T-helper 2 cell treated with Interferon-gamma antibody and Interleukin-4, amounts not matched to agents 5 μg/mL and 100 μg/mL, for 36 hours (primary cell): ENCODE results near the gene RUNX1.

Experiments
- DNase-seq: peaks from one replicate; pipeline ENCODE4 v3.0.0; 2021; ENCODE audit warnings: low spot score
- H3K27ac Mint-ChIP-seq: one replicate; pipeline ENCODE4 v1.8.0; 2021; ENCODE audit warnings: mild to moderate bottlenecking, mixed read lengths
- H3K27me3 Mint-ChIP-seq: one replicate; pipeline ENCODE4 v1.8.0; 2021; ENCODE audit warnings: low read depth, mixed read lengths
- H3K36me3 Mint-ChIP-seq: one replicate; pipeline ENCODE4 v1.8.0; 2021; ENCODE audit warnings: low read depth, mixed read lengths
- H3K4me1 Mint-ChIP-seq: one replicate; pipeline ENCODE4 v1.8.0; 2021; ENCODE audit warnings: low read depth, mixed read lengths
- H3K4me3 Mint-ChIP-seq: one replicate; pipeline ENCODE4 v1.8.0; 2022; ENCODE audit warnings: mild to moderate bottlenecking, moderate library complexity, mixed read lengths
- H3K9me3 Mint-ChIP-seq: one replicate; pipeline ENCODE4 v1.8.0; 2021; ENCODE audit warnings: mixed read lengths

RUNX1 gene

DNA sequence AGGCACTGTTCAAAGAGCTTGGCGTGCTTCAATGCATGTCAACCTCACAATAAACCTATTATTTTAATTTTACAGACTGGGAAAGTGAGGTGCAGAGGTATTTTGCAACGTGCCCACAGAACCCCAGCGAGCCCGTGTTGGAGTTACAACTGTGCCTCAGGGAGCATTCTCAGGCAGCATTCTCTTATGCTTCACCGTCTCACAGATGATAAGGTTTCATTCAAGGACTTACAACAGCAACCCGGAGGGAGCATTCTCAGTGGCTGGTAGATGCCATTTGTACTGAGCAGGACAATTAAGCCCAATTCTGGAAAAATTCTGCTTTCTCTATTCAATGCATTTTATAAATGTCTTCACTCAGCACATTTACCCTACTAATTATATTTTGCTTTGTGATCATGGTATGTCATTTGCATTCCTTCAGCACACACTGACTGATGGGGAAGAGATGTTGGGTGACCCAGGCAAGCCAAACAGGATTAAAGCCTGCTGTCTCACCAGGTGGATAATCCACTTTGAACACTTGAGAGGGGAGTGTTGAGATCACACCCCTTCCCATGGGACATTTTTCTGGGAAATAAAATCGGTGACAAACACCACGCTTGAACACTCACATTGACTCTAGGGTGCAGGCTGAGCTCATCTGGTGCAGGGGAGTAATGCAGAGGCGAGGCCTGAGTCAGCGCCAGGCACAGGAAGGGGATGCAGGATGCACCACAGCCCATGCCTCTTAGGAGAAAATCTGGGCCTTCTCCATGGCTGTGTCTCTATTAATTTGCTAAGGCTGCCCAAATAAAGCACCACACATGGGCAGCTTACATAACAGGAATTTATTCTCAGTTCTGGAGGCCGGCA lies 266.4 kb downstream of the RUNX1 start:
- Mint-ChIP-seq H3K9me3 (peaks cover 9% of the 10 kb centered on the region), H3K4me3 (no peak overlapping the region), H3K27me3 (no peaks in the 10 kb centered on the region), H3K27ac (no peak overlapping the region), H3K4me1 (peaks cover 1% of the 10 kb centered on the region), H3K36me3 (no peaks in the 10 kb centered on the region)
- DNase-seq, result no peak

- peaks cover 9% of the 10 kb centered on the region for H3K9me3 Mint-ChIP-seq
- H3K27me3 Mint-ChIP-seq, result peaks cover 2% of the 10 kb centered on the region
- no peak overlapping the region for H3K4me3 Mint-ChIP-seq
- DNase-seq, result no peak
- no peak overlapping the region for H3K27ac Mint-ChIP-seq
- peaks cover 1% of the 10 kb centered on the region for H3K4me1 Mint-ChIP-seq
- no peaks in the 10 kb centered on the region for H3K36me3 Mint-ChIP-seq
Observed at GRCh38 chr21:34781526-34781925, 267.6 kb downstream of the RUNX1 start.

DNA sequence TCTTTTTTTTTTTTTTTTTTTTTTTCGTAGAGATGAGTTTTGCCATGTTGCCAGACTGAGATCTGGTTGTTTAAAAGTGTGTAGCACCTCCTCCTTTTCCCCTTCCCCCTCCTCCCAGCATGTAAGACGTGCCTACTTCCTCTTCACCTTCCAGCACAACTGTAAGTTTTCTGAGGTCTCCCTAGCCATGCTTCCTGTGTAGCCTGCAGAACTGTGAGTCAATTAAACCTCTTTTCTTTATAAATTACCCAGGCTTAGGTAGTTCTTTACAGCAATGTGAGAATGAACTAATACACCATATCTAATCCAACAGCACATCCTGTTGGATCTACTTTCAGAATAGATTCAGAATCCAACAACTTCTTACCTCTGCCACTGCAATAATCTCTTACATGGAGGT lies 269.2 kb downstream of the RUNX1 start:
- Mint-ChIP-seq H3K4me3 (no peak overlapping the region), H3K27ac (no peak overlapping the region)

DNA sequence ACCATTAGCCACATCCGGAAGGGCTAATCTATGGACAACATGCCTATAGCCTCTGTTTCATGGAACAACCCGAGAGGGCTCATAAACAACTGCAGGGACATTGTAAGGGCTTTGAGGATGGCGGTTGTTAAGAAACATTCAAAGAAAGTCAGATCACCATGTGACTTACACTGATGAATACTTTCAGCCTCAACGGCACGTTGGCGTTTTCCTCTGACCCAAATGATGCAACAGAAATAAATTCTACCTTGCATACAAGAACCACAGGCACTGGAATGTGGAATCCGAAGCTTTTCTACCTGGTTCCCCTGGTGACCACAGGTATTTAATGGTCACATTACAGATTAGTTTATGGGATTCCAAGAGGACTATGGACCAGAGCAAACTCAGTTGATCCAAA lies 273.3 kb downstream of the RUNX1 start:
- H3K27ac Mint-ChIP-seq, result no peak overlapping the region
- peaks cover 36% of the 10 kb centered on the region for H3K27me3 Mint-ChIP-seq
- DNase-seq, result no peak
- no peak overlapping the region for H3K4me3 Mint-ChIP-seq
- peaks cover 9% of the 10 kb centered on the region for H3K9me3 Mint-ChIP-seq
- no peaks in the 10 kb centered on the region for H3K4me1 Mint-ChIP-seq
- no peaks in the 10 kb centered on the region for H3K36me3 Mint-ChIP-seq

More for the DNA sequence above, 269.2 kb downstream of the RUNX1 start:
- Mint-ChIP-seq H3K36me3 (no peaks in the 10 kb centered on the region), H3K4me1 (no peaks in the 10 kb centered on the region), H3K27me3 (peaks cover 9% of the 10 kb centered on the region), H3K9me3 (peaks cover 9% of the 10 kb centered on the region)
- no peak for DNase-seq

DNA sequence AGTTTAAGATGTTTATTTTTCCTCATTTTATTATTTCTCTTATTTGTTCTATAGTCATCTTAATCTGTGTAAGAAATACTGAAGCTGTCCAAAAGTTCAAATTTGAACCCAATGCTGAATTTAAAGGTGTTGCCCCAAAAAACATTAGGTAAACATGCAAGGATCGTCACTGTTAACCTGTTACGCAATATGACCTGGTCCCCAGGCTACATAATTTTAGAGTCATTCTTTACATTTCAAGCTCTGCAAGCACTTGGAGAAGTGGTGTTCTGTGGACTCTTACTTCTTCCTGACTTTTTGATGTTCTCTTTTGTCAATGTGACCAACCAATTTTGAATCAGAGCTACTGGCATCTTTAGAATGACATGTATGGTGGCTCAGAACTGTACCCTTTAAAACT lies 274.4 kb downstream of the RUNX1 start:
- Mint-ChIP-seq H3K27ac (no peak overlapping the region), H3K9me3 (no peaks in the 10 kb centered on the region), H3K27me3 (peaks cover 41% of the 10 kb centered on the region), H3K4me1 (no peaks in the 10 kb centered on the region), H3K36me3 (no peaks in the 10 kb centered on the region), H3K4me3 (no peak overlapping the region)
- DNase-seq, result no peak

- H3K27ac Mint-ChIP-seq, result no peak overlapping the region
- no peaks in the 10 kb centered on the region for H3K4me1 Mint-ChIP-seq
- peaks cover 59% of the 10 kb centered on the region for H3K27me3 Mint-ChIP-seq
- H3K36me3 Mint-ChIP-seq, result no peaks in the 10 kb centered on the region
- DNase-seq, result no peak
- no peak overlapping the region for H3K4me3 Mint-ChIP-seq
- H3K9me3 Mint-ChIP-seq, result no peaks in the 10 kb centered on the region
Observed at GRCh38 chr21:34771512-34772028, 277.5 kb downstream of the RUNX1 start.

GRCh38 chr21:34770576-34770975 lies 278.5 kb downstream of the RUNX1 start:
- H3K27ac Mint-ChIP-seq, result no peak overlapping the region
- H3K4me3 Mint-ChIP-seq, result no peak overlapping the region
- H3K36me3 Mint-ChIP-seq, result no peaks in the 10 kb centered on the region
- peaks cover 56% of the 10 kb centered on the region for H3K27me3 Mint-ChIP-seq
- H3K4me1 Mint-ChIP-seq, result no peaks in the 10 kb centered on the region
- H3K9me3 Mint-ChIP-seq, result no peaks in the 10 kb centered on the region
- DNase-seq, result no peak

- Mint-ChIP-seq H3K9me3 (no peaks in the 10 kb centered on the region), H3K4me3 (no peak overlapping the region), H3K4me1 (no peaks in the 10 kb centered on the region), H3K36me3 (no peaks in the 10 kb centered on the region), H3K27me3 (peaks cover 37% of the 10 kb centered on the region), H3K27ac (no peak overlapping the region)
- no peak for DNase-seq
Observed at GRCh38 chr21:34768326-34768725, 280.8 kb downstream of the RUNX1 start.

DNA sequence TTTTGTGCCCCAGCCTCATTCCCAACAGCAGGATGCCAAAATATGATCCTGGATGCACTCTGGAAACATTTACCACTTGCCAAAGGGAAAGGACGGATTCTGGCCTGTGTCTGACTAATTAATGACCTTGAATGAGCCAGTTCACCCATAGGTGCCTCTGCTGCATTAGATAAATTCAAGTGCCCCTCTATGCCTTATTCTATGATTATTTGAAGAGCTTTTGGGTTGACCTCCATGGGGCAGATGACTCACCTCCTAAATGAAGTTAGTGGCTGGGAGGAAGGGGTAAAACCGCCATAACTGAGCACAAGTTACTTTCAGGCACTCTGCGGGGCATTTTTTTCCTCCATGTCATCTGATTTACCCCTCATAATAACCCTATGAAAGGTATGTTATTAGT lies 282.2 kb downstream of the RUNX1 start:
- no peaks in the 10 kb centered on the region for H3K4me1 Mint-ChIP-seq
- no peak for DNase-seq
- no peaks in the 10 kb centered on the region for H3K9me3 Mint-ChIP-seq
- no peaks in the 10 kb centered on the region for H3K36me3 Mint-ChIP-seq
- no peak overlapping the region for H3K27ac Mint-ChIP-seq
- peaks cover 31% of the 10 kb centered on the region for H3K27me3 Mint-ChIP-seq
- no peak overlapping the region for H3K4me3 Mint-ChIP-seq

- H3K27ac Mint-ChIP-seq, result no peak overlapping the region
Observed at GRCh38 chr21:34765619-34766018, 283.5 kb downstream of the RUNX1 start.

GRCh38 chr21:34764715-34765284 lies 284.3 kb downstream of the RUNX1 start:
- Mint-ChIP-seq H3K4me1 (no peaks in the 10 kb centered on the region), H3K9me3 (no peaks in the 10 kb centered on the region), H3K27ac (no peak overlapping the region), H3K4me3 (no peak overlapping the region), H3K27me3 (peaks cover 20% of the 10 kb centered on the region), H3K36me3 (no peaks in the 10 kb centered on the region)
- DNase-seq, result no peak

More at GRCh38 chr21:34765619-34766018, 283.5 kb downstream of the RUNX1 start:
- Mint-ChIP-seq H3K36me3 (no peaks in the 10 kb centered on the region), H3K4me1 (no peaks in the 10 kb centered on the region), H3K27me3 (peaks cover 25% of the 10 kb centered on the region), H3K4me3 (no peak overlapping the region), H3K9me3 (no peaks in the 10 kb centered on the region)
- no peak for DNase-seq

DNA sequence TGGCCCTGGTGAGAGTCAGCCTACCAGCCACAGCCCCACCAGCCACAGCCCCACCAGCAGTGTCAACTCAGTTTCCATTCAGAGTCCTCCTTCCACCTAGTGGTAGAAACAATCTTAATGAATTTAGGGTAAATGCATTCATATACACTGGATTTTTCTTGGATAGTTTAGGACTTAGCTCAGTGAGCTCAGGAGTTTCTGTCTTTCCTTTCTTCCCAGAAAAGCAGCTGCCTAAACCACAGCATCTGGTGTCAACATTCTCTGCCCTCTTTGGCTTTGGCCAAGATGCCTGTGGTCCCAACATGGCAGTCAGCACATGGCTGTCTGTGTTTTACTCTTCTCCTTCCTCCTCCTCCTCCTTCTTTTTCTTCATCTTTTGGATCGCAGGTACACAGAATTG lies 286.3 kb downstream of the RUNX1 start:
- no peak overlapping the region for H3K27ac Mint-ChIP-seq
- H3K27me3 Mint-ChIP-seq, result peaks cover 10% of the 10 kb centered on the region
- H3K9me3 Mint-ChIP-seq, result no peaks in the 10 kb centered on the region
- no peaks in the 10 kb centered on the region for H3K36me3 Mint-ChIP-seq
- no peaks in the 10 kb centered on the region for H3K4me1 Mint-ChIP-seq
- no peak for DNase-seq
- H3K4me3 Mint-ChIP-seq, result no peak overlapping the region

- no peak for DNase-seq
- Mint-ChIP-seq H3K4me1 (no peaks in the 10 kb centered on the region), H3K9me3 (no peaks in the 10 kb centered on the region), H3K27ac (no peak overlapping the region), H3K27me3 (peaks cover 2% of the 10 kb centered on the region), H3K36me3 (no peaks in the 10 kb centered on the region), H3K4me3 (no peak overlapping the region)
Observed at GRCh38 chr21:34761758-34762330, 287.3 kb downstream of the RUNX1 start.
